ENCODE results near the gene SYNPR. TPM values are rescaled to one million over a fixed set of nuclear protein-coding genes. Genes with fewer than 3 reads are reported as not detected.

Gene SYNPR
- total RNA-seq, 1 donor from 2014 or later = 13.2 TPM

- no peak for DNase-seq (ENCODE audit: low spot score, unreplicated experiment)
- H3K36me3 Mint-ChIP-seq (ENCODE audit: insufficient read depth) = peaks cover 1% of the 10 kb centered on the region
- no peaks in the 10 kb centered on the region for H3K27me3 Mint-ChIP-seq
- no peak overlapping the region for H3K27ac Mint-ChIP-seq
- H3K9me3 Mint-ChIP-seq (ENCODE audit: low read depth) = no peaks in the 10 kb centered on the region
- H3K4me1 Mint-ChIP-seq (ENCODE audit: low read depth) = peaks cover 14% of the 10 kb centered on the region
- no peak overlapping the region for H3K4me3 Mint-ChIP-seq (ENCODE audit: low read depth)
- TF ChIP-seq CTCF (IDR thresholded peaks at IDR 0.05; ENCODE audit: unreplicated experiment) = no peak
Measured at GRCh38 chr3:63588895-63589294, 310.8 kb downstream of the SYNPR start.

DNA sequence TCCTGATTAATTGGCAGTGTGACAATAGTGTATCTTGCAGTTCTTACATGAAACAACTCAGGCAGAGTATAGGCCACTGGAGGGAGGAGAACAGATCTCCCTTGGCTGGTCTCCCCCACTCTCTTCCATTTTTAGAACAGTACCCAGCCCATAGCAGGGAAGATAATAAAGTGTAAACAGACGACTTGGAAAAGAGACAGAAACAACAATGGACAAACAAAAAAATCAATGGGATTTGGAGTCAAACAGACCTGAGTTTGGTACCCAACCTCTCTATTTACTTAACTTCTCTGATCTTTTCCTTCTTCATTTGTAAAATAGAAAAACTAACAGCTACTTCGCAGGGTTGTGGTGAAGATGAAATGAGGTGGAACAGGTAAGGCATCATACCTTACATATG, 315.7 kb downstream of the SYNPR start:
- Mint-ChIP-seq H3K36me3 (ENCODE audit: insufficient read depth) (no peaks in the 10 kb centered on the region), H3K4me3 (ENCODE audit: low read depth) (no peak overlapping the region), H3K9me3 (ENCODE audit: low read depth) (no peaks in the 10 kb centered on the region), H3K4me1 (ENCODE audit: low read depth) (peaks cover 9% of the 10 kb centered on the region), H3K27me3 (no peaks in the 10 kb centered on the region), H3K27ac (no peak overlapping the region)
- no peak for DNase-seq (ENCODE audit: low spot score, unreplicated experiment)
- TF ChIP-seq CTCF (IDR thresholded peaks at IDR 0.05; ENCODE audit: unreplicated experiment) = no peak

- Mint-ChIP-seq H3K36me3 (ENCODE audit: insufficient read depth) (no peaks in the 10 kb centered on the region), H3K4me3 (ENCODE audit: low read depth) (no peak overlapping the region), H3K27me3 (no peaks in the 10 kb centered on the region), H3K4me1 (ENCODE audit: low read depth) (peaks cover 9% of the 10 kb centered on the region), H3K27ac (no peak overlapping the region), H3K9me3 (ENCODE audit: low read depth) (no peaks in the 10 kb centered on the region)
- DNase-seq (ENCODE audit: low spot score, unreplicated experiment) = no peak
- TF ChIP-seq CTCF (IDR thresholded peaks at IDR 0.05; ENCODE audit: unreplicated experiment) = no peak
Measured at GRCh38 chr3:63595221-63595620, 317.1 kb downstream of the SYNPR start.

GRCh38 chr3:63597019-63597418, 318.9 kb downstream of the SYNPR start:
- Mint-ChIP-seq H3K4me1 (ENCODE audit: low read depth) (peaks cover 9% of the 10 kb centered on the region), H3K9me3 (ENCODE audit: low read depth) (peaks cover 7% of the 10 kb centered on the region)

DNA sequence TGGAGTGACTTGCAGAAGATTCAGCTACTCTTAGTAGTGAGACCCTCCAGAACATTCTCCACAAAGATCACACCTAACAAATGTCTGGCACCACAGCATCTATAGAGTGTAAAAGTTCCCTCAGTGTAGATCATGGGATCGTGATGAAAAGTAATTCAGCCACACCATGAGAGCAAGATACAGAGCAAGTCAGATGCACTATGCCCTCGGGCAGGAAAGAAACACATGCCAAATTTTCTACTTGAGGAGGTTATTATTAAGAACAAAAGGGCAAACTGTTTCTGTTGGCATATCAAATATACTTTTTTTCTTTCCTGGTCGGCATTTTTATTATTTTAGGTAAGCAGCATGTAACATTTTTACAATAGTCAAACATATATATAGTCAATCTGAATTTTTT, 329.6 kb downstream of the SYNPR start:
- Mint-ChIP-seq H3K9me3 (ENCODE audit: low read depth) (no peaks in the 10 kb centered on the region), H3K27me3 (no peaks in the 10 kb centered on the region), H3K36me3 (ENCODE audit: insufficient read depth) (peaks cover 1% of the 10 kb centered on the region), H3K27ac (no peak overlapping the region), H3K4me1 (ENCODE audit: low read depth) (peaks cover 3% of the 10 kb centered on the region), H3K4me3 (ENCODE audit: low read depth) (no peak overlapping the region)
- no peak for DNase-seq (ENCODE audit: low spot score, unreplicated experiment)
- TF ChIP-seq CTCF (IDR thresholded peaks at IDR 0.05; ENCODE audit: unreplicated experiment) = no peak

More at GRCh38 chr3:63597019-63597418, 318.9 kb downstream of the SYNPR start:
- DNase-seq (ENCODE audit: low spot score, unreplicated experiment) = no peak
- no peak for TF ChIP-seq CTCF (IDR thresholded peaks at IDR 0.05; ENCODE audit: unreplicated experiment)
- Mint-ChIP-seq H3K36me3 (ENCODE audit: insufficient read depth) (no peaks in the 10 kb centered on the region), H3K4me3 (ENCODE audit: low read depth) (no peak overlapping the region), H3K27ac (no peak overlapping the region), H3K27me3 (no peaks in the 10 kb centered on the region)
